HG03045 (cell line): ENCODE measurements around the gene EPOP.

Experiments used
- ATAC-seq: cut with Tn5 transposase; IDR thresholded peaks from one replicate; pipeline ENCODE4 v1.9.1; 2021; ENCODE audit warnings: mild to moderate bottlenecking, moderate library complexity; ENCODE audit not compliant: unreplicated experiment

EPOP gene

GRCh38 chr17:38674749-38675615, at the start of gene EPOP:
TSS of gene EPOP (minus strand) at chr17:38674957. CDS start at chr17:38674495, 462 bp downstream.
- peak; percentile 74 for ATAC-seq

GRCh38 chr17:38721802-38722201, 47.0 kb upstream of the EPOP start:
- ATAC-seq, result no peak

- ATAC-seq, result no peak
These were observed 46.2 kb upstream of the EPOP start for GRCh38 chr17:38720941-38721340.

- ATAC-seq, result no peak
These were observed 45.3 kb upstream of the EPOP start for GRCh38 chr17:38719943-38720641.

- no peak for ATAC-seq
These were observed 44.7 kb upstream of the EPOP start for GRCh38 chr17:38719289-38719942.

GRCh38 chr17:38717139-38717745, 42.5 kb upstream of the EPOP start:
- ATAC-seq, result no peak

GRCh38 chr17:38716368-38717005, 41.7 kb upstream of the EPOP start:
- ATAC-seq, result no peak

- ATAC-seq, result no peak
These were observed 40.6 kb upstream of the EPOP start for GRCh38 chr17:38715216-38715943.

GRCh38 chr17:38713456-38714075, 38.8 kb upstream of the EPOP start:
- ATAC-seq, result no peak

GRCh38 chr17:38712593-38712992, 37.8 kb upstream of the EPOP start:
- no peak for ATAC-seq

- ATAC-seq, result no peak
These were observed 37.2 kb upstream of the EPOP start for GRCh38 chr17:38711792-38712571.

GRCh38 chr17:38710985-38711384, 36.2 kb upstream of the EPOP start:
- ATAC-seq, result no peak

- ATAC-seq, result no peak
These were observed 35.8 kb upstream of the EPOP start for GRCh38 chr17:38710604-38710962.

GRCh38 chr17:38709864-38710603, 35.3 kb upstream of the EPOP start:
- ATAC-seq, result no peak

GRCh38 chr17:38709104-38709820, 34.5 kb upstream of the EPOP start:
- ATAC-seq, result no peak

GRCh38 chr17:38707678-38708351, 33.1 kb upstream of the EPOP start:
- no peak for ATAC-seq
